Parathyroid adenoma (tissue), 2 donors: ENCODE results near the gene MACF1.

Experiments
- H2AFZ ChIP-seq: fragments of 300-600 bp; sonication (generic); one replicate; pipeline ENCODE4 v1.7.0; 2017; ENCODE audit warnings: antibody characterized with exemption, mild to moderate bottlenecking
- H3K27ac ChIP-seq: fragments of 300-600 bp; sonication (generic); one replicate; pipeline ENCODE4 v1.7.0; 2017
- H3K27me3 ChIP-seq: fragments of 300-600 bp; sonication (generic); one replicate; pipeline ENCODE4 v1.7.0; 2017; ENCODE audit warnings: low read length; ENCODE audit not compliant: control insufficient read depth, insufficient read depth
- H3K36me3 ChIP-seq: fragments of 300-600 bp; sonication (generic); one replicate; pipeline ENCODE4 v1.7.0; 2017; ENCODE audit warnings: low read length; ENCODE audit not compliant: control insufficient read depth, insufficient read depth
- H3K4me1 ChIP-seq: fragments of 300-600 bp; sonication (generic); one replicate; pipeline ENCODE4 v1.7.0; 2017; ENCODE audit warnings: control low read depth
- H3K4me2 ChIP-seq: fragments of 300-600 bp; sonication (generic); one replicate; pipeline ENCODE4 v1.7.0; 2017; ENCODE audit warnings: low read length
- H3K4me3 ChIP-seq: fragments of 300-600 bp; sonication (generic); one replicate; pipeline ENCODE4 v1.7.0; 2017; ENCODE audit warnings: low read depth, low read length
- H3K79me2 ChIP-seq: fragments of 300-600 bp; sonication (generic); one replicate; pipeline ENCODE4 v1.7.0; 2017; ENCODE audit warnings: control low read depth
- H3K9ac ChIP-seq: fragments of 300-600 bp; sonication (generic); one replicate; pipeline ENCODE4 v1.7.0; 2017; ENCODE audit warnings: mild to moderate bottlenecking
- H3K9me3 ChIP-seq: fragments of 300-600 bp; sonication (generic); one replicate; pipeline ENCODE4 v1.7.0; 2017; ENCODE audit warnings: low read length; ENCODE audit not compliant: control insufficient read depth
- CTCF ChIP-seq: fragments of 300-600 bp; sonication (generic); IDR thresholded peaks from one replicate; pipeline ENCODE4 v1.7.0; 2017; ENCODE audit warnings: antibody characterized with exemption, mild to moderate bottlenecking
- donor health status: primary hyperparathyroidism.

Gene MACF1

DNA sequence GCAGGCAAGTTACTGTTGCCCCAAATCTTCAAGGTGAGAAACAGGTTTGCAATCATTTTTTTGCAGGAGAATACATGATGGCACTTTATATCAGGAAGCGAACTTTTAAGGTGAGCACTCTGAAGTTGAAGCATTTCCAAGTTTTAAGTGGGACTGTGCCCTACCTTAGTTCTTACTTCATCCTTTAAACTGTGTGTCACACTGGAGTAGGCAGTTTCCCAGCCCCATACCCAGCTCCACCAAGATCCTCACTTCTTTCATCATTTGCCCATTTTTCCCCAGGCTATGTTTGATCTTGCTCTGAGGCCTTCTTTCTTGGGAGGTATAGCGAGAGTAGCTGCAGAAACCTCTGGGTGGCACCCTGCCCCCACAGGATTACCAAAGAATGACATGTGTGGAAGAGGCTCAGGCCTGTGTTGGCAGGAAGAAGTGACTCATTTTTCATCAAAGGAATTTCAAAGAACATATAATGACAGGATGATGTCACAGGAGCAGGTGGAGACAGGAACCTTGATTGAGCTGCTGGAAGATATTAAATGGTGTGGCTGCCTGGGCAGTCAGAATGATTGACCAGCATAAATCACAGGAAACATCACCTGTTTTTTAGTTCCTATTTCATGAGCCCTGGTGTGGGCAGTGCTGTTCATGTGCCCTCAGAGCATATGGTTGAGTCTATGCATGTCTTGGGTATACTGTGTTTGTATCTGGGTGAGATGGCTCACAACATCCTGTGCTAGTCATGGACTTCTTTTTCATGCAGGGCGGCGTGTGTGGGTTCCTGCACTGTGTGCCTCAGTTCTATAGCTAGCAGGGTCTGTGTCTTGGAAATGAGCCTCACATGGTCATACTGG, 20.8 kb upstream of the MACF1 start:
- no peaks in the 10 kb centered on the region for H3K36me3 ChIP-seq
- no peak overlapping the region for H3K4me3 ChIP-seq
- H3K9me3 ChIP-seq: no peaks in the 10 kb centered on the region
- H3K27ac ChIP-seq: no peak overlapping the region
- H3K4me1 ChIP-seq: peaks cover 3% of the 10 kb centered on the region
- peaks cover 9% of the 10 kb centered on the region for H3K79me2 ChIP-seq
- no peak for TF ChIP-seq CTCF
- H3K4me2 ChIP-seq: no peak overlapping the region
- no peak overlapping the region for H2AFZ ChIP-seq
- no peaks in the 10 kb centered on the region for H3K27me3 ChIP-seq
- H3K9ac ChIP-seq: no peak overlapping the region

DNA sequence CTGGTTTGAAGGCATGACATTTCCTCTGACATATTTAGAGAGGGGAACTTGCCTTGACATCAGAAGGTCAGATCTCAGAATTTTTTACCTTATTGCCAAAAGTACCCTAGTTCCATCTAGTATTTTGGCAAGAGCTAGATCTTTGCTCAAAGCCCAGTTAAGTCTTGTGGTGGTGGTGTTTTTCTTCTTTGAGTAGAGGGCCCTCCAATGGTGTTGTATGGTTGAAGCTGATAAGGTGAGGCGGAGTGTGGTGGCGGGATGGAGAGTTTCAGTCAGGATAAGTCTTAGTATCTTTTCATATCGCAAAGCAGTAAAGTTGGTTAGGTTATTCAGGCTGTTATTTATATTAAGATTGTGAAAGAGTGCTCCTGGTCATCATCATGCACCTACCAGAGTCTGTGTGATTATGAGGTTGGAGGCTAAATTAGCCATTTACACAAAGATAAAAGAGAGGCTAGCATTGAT, 20.1 kb upstream of the MACF1 start:
- H3K79me2 ChIP-seq: peaks cover 9% of the 10 kb centered on the region
- H3K4me1 ChIP-seq: peaks cover 3% of the 10 kb centered on the region
- H3K27me3 ChIP-seq: no peaks in the 10 kb centered on the region
- no peaks in the 10 kb centered on the region for H3K36me3 ChIP-seq
- no peaks in the 10 kb centered on the region for H3K9me3 ChIP-seq
- H3K4me2 ChIP-seq: no peak overlapping the region
- TF ChIP-seq CTCF: no peak
- H3K27ac ChIP-seq: no peak overlapping the region
- no peak overlapping the region for H2AFZ ChIP-seq
- no peak overlapping the region for H3K9ac ChIP-seq
- no peak overlapping the region for H3K4me3 ChIP-seq

DNA sequence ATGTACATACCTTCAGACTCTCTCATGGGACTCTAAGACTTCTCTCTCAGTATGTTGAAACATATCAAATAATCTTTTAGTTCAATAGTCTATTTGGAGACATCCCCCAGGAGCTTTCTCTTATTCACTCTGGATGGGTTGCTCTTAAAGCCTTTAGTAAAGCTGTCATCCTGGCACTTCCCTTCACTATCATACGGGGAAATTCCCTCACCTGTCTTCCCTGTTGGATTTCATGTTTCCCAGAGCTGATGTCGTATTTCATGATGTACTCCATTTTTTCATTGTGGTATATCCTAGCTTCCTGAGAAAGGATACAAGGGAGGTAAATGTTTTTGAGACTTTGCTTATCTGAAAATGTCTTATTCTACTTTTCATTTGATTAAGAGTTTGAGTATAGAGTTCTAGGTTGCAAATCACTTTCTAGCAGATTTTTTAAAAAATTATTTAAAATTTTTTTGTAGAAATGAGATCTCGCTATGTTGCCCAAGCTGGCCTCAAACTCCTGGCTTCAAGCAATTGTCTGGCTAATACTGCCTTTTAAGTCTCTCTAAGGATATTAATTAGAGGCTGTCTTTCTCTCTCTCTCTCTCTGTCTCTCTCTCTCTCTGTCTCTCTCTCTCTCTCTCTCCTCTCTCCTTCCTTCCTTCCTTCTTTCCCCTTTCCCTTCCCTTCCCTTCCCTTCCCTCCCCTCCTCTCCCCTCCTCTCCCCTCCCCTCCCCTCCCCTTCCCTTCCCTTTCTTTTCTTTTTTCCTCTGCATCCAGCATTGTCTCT, 17.0 kb upstream of the MACF1 start:
- Histone ChIP-seq H3K9me3 (no peaks in the 10 kb centered on the region), H3K27me3 (no peaks in the 10 kb centered on the region), H3K9ac (no peak overlapping the region), H3K27ac (no peak overlapping the region), H3K79me2 (peaks cover 11% of the 10 kb centered on the region), H3K4me3 (no peak overlapping the region), H3K4me2 (no peak overlapping the region), H2AFZ (no peak overlapping the region), H3K4me1 (peaks cover 3% of the 10 kb centered on the region), H3K36me3 (no peaks in the 10 kb centered on the region)
- no peak for TF ChIP-seq CTCF

DNA sequence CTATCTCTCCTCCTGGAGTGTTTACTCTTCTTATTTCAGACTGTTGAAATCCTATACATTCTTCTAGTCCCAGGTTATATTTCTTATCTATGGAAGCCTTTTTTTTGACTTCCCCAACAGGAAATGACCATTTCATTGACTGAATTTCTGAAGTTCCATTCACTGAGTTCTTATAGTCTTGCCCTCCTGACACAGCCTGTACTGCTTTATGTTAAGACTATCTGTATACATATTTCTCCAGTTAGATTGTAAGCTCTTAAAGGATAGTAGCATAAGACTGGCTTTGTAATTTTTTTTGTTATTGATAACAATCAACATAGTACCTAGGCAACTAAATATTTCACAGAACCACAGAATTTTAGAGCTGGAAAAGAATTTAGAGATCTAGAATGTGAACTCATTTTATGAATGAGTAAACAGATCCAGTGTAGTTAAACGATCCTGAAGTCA, 14.9 kb upstream of the MACF1 start:
- no peaks in the 10 kb centered on the region for H3K9me3 ChIP-seq
- H3K4me3 ChIP-seq: no peak overlapping the region
- no peak overlapping the region for H2AFZ ChIP-seq
- no peaks in the 10 kb centered on the region for H3K27me3 ChIP-seq
- no peaks in the 10 kb centered on the region for H3K36me3 ChIP-seq
- no peak overlapping the region for H3K4me2 ChIP-seq
- no peak for TF ChIP-seq CTCF
- H3K79me2 ChIP-seq: peaks cover 10% of the 10 kb centered on the region
- no peak overlapping the region for H3K9ac ChIP-seq
- no peak overlapping the region for H3K27ac ChIP-seq
- no peaks in the 10 kb centered on the region for H3K4me1 ChIP-seq
